ENCODE results near the gene SFXN4. TPM values are rescaled to one million over a fixed set of nuclear protein-coding genes. Genes with fewer than 3 reads are reported as not detected.

The SFXN4 gene
- total and polyA plus RNA-seq, 2 of the 4 experiments (the other 2 are of a cell fraction): 12.0 to 12.5 TPM

DNA sequence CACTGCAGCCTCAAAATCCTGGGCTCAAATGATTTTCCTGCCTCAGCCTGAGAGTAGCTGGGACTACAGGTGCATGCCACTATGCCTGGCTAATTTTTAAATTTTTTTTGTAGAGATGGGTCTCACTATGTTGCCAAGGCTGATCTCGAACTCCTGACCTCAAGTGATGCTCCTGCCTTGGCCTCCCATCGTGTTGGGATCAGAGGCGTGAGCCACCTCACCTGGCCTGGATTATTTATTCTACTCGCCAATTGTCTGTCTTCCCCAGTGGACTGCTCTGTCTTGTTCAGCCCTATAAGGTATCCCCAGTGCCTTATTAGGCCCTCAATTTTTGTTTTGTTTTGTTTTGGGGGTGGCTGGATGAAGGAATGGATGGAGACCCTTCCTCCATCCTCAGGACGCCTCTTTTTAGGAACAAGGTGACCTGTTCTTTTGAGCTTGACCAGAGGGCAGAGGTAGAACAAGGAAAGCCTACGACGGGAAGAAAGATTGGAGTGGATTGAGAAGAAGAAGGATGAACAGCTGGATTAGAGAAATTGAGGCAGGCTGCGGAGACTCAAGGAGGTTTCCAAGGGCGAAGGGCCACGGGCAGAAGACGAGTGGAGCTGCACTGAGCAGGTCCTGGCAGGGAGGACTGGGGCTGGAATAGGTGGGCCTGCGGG is 62.1 kb downstream of the SFXN4 start:
- Histone ChIP-seq H2BK15ac (ENCODE audit: low read depth, low read length) (peak overlapping the region; percentile 80; the same call in 2 of the 3 replicates), H4K8ac (ENCODE audit: low read depth in 2 of 2, low read length in 2 of 2) (peak overlapping the region in 1 of 2 experiments; percentile 81; a peak in 2 of 4 replicates), H3K27ac (ENCODE audit: insufficient read depth, low read length) (no peak overlapping the region), H3K9me3 (ENCODE audit: control insufficient read depth, insufficient read depth, low read length) (no peaks in the 10 kb centered on the region), H4K20me1 (ENCODE audit: insufficient read depth, low read length) (peaks cover 4% of the 10 kb centered on the region; the same call in 1 of the 2 replicates), H3K56ac (ENCODE audit: extremely low read depth, insufficient read depth, low read length) (no peak overlapping the region), H3K4me2 (ENCODE audit: low read depth, low read length) (peak overlapping the region; percentile 73), H3K23ac (ENCODE audit: low read depth, low read length) (no peak overlapping the region), H3K9ac (ENCODE audit: low read depth, low read length) (no peak overlapping the region), H2AK5ac (ENCODE audit: low read depth, low read length) (peak overlapping the region; percentile 68), H2BK120ac (ENCODE audit: low read depth, low read length) (peak overlapping the region; percentile 33; the same call in 1 of the 2 replicates), H3K4me1 (ENCODE audit: control insufficient read depth, insufficient read depth, low read length) (peaks cover 4% of the 10 kb centered on the region; the same call in 1 of the 2 replicates), H3K9me1 (ENCODE audit: insufficient read depth, low read length) (peaks cover 5% of the 10 kb centered on the region; the same call in 1 of the 2 replicates), H3K4ac (ENCODE audit: low read depth, low read length) (peak overlapping the region; percentile 51; the same call in 1 of the 2 replicates), H3K18ac (ENCODE audit: low read depth, low read length) (0 out of 2 replicates have a peak overlapping the region, but pooled peaks have one; percentile 7), H2AK9ac (replicated peaks; ENCODE audit: low read depth, low read length, poor library complexity) (peak overlapping the region; percentile 85), H2AFZ (replicated peaks; ENCODE audit: low read length, poor library complexity) (peak overlapping the region; percentile 93), H4K5ac (ENCODE audit: low read depth, low read length) (peak overlapping the region; percentile 4; the same call in 1 of the 2 replicates), H3K14ac (replicated peaks; ENCODE audit: low read depth, low read length) (peak overlapping the region; percentile 48; the same call in 1 of the 2 replicates), H3K4me3 (ENCODE audit: insufficient read depth, low read depth, low read length) (peak overlapping the region; percentile 17; the same call in 1 of the 2 replicates), H3K79me1 (ENCODE audit: low read depth in 1 of 2, low read length in 2 of 2) (peaks cover 22 to 33% of the 10 kb centered on the region in 2 experiments), H2BK5ac (ENCODE audit: low read depth, low read length, poor library complexity, severe bottlenecking) (no peak overlapping the region), H2BK20ac (ENCODE audit: low read depth, low read length) (no peak overlapping the region), H4K91ac (ENCODE audit: insufficient read depth, low read depth, low read length) (0 out of 2 replicates have a peak overlapping the region, but pooled peaks have one; percentile 6), H3K36me3 (ENCODE audit: control insufficient read depth, insufficient read depth, low read length) (peaks cover 6% of the 10 kb centered on the region), H3K27me3 (ENCODE audit: control insufficient read depth, insufficient read depth, low read length) (no peaks in the 10 kb centered on the region)
- in situ Hi-C loops (cut with MboI; ENCODE audit: low sequenced_read_pairs): no loop called here
- ChIA-PET CTCF (interaction anchor here (0.6 kb wide), 1 partner anchor 41 kb away, joined by 3 read pairs; no protein-coding TSS in a partner anchor), POLR2A (ENCODE audit: unreplicated experiment) (interaction anchor here (0.7 kb wide), 1 partner anchor 88 kb away, joined by 3 read pairs; no protein-coding TSS in a partner anchor)
- BruUV-seq (replicated peaks): no TSS peak
- dilution Hi-C loops (cut with HindIII; ENCODE audit: low sequenced_read_pairs, unreplicated experiment): no loop called here
- no peak for ATAC-seq (ENCODE audit: low read depth)
- 68% methylated on average over 4 of the region's 12 CpGs; no CpG with 5 or more reads in 1 of the 2 experiments for WGBS, 2 experiments (ENCODE audit: extremely low coverage in 2 of 2, insufficient read length in 1 of 2)
- no peak for DNase-seq
- TF ChIP-seq, protein P1, sequence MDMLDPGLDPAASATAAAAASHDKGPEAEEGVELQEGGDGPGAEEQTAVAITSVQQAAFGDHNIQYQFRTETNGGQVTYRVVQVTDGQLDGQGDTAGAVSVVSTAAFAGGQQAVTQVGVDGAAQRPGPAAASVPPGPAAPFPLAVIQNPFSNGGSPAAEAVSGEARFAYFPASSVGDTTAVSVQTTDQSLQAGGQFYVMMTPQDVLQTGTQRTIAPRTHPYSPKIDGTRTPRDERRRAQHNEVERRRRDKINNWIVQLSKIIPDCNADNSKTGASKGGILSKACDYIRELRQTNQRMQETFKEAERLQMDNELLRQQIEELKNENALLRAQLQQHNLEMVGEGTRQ (IDR thresholded peaks at IDR 0.05; ENCODE audit: low read depth, low read length): no peak
- no peak for TF ChIP-seq RFX5 (IDR thresholded peaks at IDR 0.05; ENCODE audit: low read depth, low read length)
- TF ChIP-seq CHD1 (IDR thresholded peaks at IDR 0.05; ENCODE audit: low read depth, low read length): no peak
- peak; percentile 11; the same call in 1 of the 2 replicates for TF ChIP-seq MAZ (IDR thresholded peaks at IDR 0.05; ENCODE audit: borderline replicate concordance, low read depth, low read length)
- intact Hi-C loops (cut with micrococcal nuclease): no loop called here

Data from IMR-90 (cell line).